ENCODE data around the gene SPACA9.

The SPACA9 gene

DNA sequence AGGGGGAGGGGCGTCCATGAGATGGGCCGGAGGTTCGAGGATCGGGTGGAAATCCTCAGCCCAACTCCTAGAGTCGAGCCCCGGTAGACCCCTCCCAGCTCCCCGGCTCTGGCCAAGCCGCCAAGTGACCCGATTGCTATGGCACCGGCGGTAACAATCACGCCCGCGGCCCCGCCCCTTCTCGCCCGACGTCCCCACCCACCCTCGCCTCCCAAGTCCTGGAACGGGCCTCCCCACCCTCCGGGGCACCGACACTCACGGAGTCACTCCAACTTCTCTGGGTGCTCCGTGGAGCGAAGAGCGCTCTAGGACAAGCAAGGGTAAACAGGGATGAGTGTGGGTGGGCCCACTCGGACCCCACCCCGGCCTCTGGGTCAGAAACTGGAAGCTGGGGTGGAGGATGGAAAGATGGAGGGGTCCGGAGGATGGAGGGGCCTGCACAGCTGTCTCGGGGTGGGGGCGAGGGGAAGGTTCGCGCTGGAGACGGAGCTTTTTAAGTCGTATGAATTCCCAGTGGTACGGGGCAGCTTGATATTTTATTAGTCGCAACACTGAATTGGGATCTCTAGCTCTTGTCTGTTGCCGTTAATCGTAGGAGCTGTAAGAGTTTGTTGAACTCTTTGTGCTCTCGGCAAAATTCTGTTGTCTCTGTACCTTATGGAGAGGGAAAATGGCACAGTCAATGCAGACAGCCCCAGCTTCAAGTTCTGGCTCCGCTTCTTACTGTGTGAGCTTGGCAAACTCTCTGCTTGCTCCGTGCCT, at the start of gene SPACA9:
Gene SPACA9 (plus strand): TSS at position 204 of the 762 bp plus-strand sequence. CDS start 5,050 bp downstream, outside the sequence.
- DNase-seq (ENCODE audit: insufficient read length, low spot score) (peak; percentile 57), FAIRE-seq (no peak)

DNA sequence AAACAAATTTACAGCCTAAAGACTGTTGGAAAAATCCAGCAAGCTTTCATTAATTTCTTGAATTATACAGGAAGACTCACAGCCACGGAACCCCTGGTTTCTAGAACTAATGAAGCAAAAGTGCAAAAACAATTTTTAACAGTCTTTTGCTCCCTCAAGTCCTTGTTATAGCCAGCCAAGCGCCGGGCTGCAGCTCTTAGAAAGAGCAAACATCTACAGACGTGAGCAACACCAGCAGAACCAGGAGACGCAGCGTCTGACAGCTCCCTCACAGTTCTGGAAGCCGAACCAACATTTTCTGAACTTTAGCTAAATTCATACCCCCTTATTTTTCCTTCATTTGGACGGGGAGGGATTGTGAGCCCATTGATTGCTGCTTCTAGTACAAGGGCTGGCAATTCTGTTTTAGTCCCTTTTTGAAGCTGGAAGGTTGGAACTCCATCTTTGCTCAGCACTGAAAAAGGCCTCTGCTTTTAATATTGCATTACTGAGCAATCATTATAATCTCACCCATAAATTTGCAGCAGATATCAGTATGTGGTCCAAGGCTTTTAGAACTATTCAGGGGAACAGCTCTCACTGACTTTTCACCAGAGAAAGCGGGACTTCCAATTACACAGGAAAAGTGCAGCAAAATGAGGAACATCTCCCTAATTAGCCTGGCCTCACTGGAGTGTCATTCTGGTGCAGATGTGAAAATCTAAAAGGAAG, 46.4 kb upstream of the SPACA9 start:
- FAIRE-seq, result no peak
- no peak for DNase-seq (ENCODE audit: insufficient read length, low spot score)

DNA sequence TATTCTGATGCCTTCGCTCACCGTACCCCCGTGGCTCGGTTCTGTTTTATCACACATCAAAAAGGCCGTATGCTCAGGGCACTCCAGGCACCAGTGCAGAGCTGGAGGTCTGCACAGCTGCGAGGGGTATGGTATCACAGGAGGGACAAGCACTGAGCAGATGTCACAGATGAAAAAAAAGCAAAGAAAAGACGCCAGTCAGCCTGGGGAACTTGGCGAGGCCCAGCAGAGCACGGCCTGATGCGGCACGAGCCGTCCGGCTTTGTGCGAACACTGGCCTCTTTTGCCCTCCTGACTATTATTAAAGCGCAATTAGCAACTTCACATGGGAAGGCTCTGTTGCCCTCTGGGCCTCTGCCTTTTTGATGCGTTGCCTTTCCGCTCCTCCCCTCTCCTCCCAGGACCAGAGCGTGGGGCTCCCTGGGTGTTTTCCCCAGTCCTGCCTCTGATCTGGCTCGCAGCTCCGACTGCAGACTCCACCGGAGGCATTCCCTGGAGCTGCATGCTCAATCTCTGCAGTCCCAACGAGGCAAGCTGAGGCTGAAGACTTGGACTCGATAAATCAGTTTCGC, 45.1 kb upstream of the SPACA9 start:
- FAIRE-seq (no peak), DNase-seq (ENCODE audit: insufficient read length, low spot score) (no peak)

DNA sequence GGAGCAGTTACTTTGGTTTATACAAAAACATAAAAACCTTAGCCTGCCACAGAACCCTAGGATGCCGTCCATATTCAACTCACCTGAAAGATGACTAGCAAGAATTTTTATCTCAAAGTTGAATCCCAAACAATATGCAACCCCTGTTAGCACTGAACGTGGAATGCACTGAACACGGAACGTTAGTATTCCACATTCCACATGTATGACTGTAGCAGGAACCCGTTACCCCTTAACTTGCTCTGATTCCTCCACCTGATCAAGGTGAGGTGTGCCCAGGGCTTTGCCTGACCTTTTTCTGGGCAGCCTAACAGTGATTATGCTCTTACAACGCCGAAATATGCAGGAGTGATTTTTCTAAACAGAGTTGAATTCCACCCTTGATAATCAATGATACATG, 44.4 kb upstream of the SPACA9 start:
- DNase-seq (ENCODE audit: insufficient read length, low spot score) (no peak), FAIRE-seq (no peak)

DNA sequence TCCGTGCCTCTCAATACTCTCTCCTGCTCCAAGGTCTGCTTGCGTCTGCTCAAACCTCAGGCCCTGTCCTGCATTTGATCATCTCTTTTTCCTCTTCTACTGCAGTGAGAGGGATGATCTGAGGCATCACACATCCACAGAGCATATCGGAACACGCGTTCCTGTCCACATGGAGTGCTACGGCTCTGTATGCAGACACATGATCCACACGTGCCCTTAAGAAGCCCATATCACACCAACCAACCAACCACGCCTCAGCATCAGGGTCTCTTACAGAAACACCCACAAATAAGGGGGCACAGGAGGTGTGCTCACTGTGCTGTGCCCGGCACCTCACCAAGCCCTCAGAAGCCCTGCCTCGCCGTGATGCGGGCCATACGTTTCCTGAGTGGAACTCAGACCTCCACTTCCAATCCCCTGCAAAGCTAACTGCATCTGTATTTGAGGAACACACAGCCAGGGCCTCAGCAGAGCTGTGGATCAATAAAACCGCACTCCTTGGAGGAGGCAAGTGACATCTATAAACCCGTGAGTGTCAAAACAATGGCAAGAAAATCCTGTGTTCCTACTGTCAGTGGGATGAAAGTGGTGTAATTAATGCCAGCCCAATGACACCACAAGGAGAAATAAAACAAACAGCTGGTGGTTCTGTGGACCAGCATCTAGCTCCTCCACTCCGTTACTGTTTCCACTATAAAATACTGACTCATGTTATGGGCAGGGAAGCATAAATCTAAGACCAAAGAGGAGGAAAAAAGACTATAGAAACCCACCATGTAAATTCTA, 41.0 kb upstream of the SPACA9 start:
- no peak for FAIRE-seq
- DNase-seq (ENCODE audit: insufficient read length, low spot score), result no peak

DNA sequence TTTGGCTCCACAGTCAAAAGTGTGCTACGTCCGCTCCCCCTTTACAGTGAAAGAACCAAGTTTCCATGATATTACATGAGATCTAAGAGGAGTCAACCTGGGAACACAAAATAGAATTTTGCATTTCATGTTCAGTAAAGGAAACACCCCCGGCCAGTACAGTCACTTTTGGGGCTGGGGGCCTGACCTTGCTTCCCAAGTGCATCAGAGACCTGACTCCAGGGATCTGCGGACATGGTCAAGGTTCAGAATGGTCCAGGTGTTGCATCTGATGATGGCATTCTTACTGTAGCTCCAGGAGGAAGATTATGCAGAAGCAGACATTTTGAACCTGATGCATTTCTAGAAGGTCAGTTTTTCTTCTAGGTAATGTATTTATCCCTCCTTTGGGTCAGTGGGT, 40.4 kb upstream of the SPACA9 start:
- DNase-seq (ENCODE audit: insufficient read length, low spot score) (no peak), FAIRE-seq (no peak)

DNA sequence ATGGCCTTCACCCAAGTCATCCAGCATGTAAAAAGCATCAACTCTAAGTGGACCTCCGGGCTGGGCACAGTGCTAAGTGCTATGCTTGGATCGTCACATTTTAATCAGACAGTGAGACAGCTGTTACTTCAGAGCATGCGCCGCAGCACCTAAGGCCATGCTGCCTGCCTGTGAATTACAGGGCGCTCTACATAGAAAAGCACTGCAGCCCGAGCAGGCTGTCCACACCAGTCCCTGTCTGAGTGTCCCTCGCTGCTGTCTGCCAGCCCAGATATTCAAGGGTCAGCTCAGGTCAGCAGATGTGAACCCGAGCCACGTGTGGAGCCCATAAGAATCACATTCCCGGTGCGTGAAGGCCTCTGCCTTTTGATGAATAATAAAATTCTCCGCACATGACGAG, 37.7 kb upstream of the SPACA9 start:
- DNase-seq (ENCODE audit: insufficient read length, low spot score), result no peak
- no peak for FAIRE-seq

DNA sequence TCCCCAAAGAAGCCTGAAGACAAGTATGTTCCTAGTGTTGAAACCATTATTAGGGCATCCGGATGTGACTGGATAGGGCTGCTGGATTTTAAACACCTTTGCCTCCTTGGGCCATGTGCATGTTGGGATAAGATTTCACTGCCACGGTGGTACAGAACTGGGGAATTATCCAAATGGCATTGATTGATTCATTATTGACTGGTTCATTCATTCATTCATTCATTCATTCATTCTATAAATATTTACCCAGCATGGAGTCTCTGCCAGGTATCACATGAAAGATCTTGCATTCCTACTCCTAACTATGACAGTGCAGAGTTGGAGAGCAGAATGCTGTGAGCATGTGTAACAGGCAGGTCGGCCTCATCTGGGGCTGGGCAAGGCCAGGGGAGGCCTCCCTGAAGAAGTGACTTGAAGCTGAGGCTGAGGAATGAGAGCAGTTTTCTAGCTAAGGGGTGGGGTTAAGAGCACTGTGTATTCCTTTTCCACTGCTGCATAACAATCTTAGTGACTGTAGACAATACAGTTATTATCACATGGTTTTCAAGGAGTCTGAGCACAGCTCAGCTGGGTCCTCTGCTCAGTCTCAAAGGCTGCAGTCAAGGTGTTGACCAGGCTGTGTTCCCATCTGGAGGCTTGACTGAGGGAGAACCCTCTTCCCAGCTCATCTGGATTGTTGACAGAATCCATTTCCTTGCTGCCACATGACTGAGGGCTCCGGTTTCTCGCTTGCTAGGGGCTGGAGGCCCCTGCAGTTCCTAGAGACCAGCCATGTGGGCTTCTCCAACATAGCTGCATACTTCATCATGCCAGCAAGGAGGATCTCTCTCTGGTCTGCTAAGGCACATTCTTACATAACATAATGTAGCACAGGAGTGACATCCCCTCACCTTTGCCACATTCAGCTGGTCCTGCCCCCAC, 36.3 kb upstream of the SPACA9 start:
- FAIRE-seq, result no peak
- DNase-seq (ENCODE audit: insufficient read length, low spot score), result no peak

DNA sequence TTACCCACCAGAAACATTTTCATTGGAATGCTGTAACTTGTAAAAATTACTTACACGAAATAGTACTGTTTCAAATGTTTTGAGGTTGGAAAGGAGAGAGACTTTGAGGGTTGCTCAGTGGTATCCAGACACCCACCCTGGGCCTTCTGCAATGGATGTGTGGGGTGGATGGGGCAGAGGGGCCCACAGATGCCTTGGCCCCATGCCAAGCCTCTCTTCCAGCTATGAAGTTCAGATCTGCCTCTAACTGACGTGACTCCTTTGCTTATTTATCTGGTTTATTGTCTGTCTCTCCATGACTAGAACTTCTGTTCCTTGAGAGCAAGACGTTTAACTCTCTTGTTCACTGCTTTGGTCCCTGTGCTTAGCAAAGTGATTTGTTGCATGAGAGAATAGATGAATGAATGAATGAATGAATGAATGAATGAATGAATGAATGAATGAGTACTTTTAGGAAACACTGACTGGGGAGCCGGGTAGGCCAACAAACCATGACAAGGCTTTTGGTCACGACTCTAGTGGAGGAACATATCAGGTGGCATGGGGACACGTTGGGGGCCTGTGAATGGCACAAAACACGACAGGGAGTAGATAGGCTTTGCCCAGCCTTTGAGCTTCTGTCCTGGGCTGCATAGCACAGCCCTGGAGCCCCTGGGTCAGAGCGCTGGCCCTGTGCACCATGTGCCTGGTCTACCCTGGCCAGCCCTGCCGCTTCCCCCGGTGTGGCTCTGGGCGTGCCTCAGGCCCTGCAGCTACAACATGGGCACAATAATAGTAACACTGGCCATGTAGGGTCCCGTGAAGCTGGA, 32.4 kb upstream of the SPACA9 start:
- FAIRE-seq (no peak), DNase-seq (ENCODE audit: insufficient read length, low spot score) (no peak)

DNA sequence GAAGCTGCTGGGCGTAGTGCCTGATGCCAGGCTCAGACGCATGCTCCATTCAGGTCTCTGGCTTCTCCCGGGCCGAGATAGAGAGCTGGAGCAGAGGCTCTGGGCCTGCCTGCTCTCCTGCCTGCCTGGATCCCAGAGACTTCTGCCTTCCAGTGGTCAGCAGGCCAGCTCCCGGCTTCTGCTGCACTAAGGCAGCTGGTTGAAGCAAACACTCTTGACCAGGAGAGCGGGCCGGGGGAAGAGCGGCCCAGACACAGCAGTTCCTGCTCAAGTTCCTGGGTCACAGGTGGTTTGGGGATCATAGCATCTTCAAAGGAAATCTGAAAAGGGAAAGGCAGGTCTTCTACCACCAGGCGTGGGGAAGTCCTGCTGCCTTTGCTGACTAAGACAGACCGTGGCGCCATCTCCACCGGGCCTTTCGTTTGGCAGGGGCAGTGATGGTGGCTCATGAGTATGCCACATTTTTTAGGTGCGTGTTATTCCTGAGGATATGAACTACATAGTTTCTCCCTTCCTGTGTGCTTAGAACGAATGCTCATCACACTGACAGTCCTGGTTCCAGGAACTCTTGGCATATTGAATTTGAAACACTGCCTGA, 31.7 kb upstream of the SPACA9 start:
- FAIRE-seq (no peak), DNase-seq (ENCODE audit: insufficient read length, low spot score) (no peak)

DNA sequence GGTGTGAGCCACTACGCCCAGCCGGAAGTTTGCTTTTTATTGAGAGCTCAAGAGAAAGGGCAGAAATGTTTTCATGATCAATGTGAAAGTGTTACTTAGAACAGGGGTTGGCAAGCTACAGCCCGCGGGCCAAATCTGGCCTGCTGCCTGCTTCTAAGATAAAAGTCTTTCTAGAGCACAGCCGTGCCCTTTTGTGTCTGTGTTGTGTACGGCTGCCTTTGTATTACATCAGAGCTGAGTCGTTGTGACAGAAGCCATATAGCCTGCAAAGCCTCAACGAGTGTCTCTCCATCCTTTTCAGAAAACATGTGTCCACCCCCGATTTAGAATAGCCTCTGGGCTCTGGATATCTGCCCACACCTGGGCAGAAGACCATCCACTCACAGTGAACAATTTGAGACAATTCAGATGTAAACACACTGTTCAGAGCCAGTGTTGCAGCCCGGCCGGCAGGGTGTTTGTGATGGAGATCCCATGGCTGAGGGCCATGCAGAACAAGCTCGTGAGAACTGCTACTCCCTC, 29.5 kb upstream of the SPACA9 start:
- DNase-seq (ENCODE audit: insufficient read length, low spot score) (no peak), FAIRE-seq (no peak)

DNA sequence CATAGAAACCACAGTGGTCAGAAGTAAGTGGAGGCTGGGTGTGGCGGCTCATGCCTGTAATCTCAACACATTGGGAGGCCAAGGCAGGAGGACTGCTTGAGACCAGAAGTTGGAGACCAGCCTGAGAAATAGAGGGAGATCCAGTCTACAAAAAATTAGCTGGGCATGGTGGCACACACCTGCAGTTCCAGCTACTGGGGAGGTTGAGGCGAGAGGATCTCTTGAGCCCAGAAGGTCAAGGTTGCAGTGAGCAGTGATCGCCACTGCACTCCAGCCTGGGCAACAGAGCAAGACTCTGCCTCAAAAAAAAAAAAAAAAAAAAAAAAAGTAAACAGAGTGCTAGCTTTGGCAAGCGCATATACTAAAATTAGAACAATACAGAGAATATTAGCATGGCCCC, 25.2 kb upstream of the SPACA9 start:
- DNase-seq (ENCODE audit: insufficient read length, low spot score) (no peak), FAIRE-seq (no peak)

DNA sequence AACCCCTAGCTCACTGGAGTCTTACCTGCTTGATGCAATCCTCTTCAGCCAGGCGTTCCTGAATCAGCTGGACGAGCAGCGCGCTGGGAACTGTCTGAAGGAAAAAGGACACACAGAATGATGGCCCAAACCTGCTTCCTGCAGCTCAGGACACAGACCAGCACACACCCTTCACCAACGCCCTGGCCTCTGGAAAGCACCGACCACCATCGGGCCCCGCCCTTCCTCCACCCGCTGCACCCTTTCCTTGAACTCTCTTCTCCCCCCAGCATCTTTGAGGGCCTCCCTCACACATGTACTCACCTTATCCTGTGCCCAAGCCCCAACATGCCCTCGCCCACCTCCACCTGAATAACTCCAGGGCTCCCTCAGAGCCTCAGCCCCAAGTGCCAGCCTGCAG, 23.9 kb upstream of the SPACA9 start:
- DNase-seq (ENCODE audit: insufficient read length, low spot score) (no peak), FAIRE-seq (no peak)

DNA sequence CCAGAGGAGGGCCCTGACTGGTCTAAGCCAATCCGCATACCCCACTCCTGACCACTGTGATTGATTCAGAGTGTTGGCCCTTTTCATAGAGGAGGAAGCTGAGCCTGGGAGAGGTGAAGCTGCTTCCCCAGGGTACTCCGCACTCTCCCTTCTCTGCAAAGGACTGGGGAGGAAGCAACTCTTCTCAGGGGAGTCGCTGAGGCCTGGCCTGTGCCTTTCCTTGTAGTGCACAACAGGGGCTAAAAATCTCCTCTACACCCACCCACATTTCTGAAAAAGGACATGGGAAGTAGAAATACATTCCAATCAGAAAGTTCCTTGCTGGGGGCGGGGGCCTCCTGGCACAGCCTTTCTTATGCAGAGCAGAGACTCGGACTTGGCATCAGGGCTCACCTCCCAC, 22.8 kb upstream of the SPACA9 start:
- DNase-seq (ENCODE audit: insufficient read length, low spot score) (no peak), FAIRE-seq (no peak)

DNA sequence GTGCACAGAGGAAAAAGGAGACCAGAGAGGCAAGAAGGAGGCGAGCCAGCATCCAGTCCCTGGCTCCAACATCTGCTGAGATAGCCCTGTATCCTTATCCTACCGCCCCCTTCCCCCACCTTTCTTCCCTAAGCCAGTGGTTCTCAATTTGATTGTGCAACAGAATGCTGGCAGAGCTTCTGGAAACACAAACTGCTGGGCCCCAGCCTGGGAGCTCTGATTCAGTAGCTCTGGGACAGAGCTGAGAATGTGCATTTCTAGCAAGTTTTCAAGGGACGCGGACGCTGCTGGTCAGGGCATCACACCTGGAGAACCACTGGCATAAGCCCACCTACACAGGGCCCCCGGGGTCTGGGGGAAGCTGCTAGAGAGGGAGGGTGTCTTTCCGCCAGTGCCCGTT, 21.7 kb upstream of the SPACA9 start:
- FAIRE-seq (no peak), DNase-seq (ENCODE audit: insufficient read length, low spot score) (no peak)

DNA sequence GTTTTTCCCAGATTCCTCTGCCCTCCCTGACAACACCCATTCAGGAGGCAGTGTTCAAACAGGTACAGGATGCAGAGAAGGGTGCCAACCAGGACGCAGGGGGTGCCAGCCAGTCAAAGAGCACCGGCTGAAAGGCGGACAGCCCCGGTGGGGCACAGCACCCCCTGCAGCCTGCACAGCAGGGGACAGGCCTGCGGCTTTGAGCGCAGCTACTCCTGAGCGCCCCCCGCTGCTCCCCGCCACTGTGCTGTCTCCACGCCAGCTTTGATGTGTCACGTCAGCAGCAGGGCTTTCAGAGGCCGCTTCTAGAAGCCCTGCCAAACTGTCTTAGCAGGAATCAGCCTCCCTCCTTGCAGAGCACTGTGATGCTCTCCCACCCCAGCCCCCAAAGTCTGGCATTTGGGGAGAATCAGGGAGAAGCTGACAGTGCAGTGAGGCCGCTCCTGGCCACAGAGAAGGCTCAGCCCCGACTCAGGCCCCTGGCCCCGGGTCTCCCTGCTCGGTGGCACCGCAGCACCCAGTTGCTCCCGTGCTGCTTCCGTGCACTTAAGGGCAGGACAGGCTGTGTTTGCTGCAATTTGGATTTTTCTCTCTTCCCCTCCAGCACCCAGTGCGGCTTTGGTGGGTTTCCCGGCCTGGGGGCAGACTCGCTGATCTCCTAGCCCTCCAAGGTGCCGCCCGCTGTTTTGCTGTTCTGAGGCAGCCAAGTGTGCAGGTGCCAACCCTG, 20.9 kb upstream of the SPACA9 start:
- FAIRE-seq (no peak), DNase-seq (ENCODE audit: insufficient read length, low spot score) (no peak)

DNA sequence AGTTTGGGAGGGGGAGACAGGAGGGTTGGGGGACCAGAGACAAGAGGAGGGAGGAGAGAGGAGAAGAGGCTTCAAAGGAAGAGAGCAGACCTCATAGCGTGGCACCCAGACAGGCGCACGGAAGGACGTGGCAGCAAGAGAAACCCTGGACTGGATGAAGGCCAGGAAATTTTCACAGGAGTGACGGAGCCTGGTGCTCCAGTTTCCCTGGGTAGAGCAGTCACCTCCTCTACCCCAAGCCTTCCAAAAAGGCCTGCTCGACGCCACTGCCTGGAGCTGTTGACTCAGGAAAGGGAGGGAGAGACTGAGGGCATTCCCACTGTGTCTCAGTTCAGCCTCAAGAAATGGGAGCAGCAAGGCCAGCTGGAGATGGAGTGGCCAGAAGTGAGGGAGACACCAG, 19.9 kb upstream of the SPACA9 start:
- FAIRE-seq, result no peak
- DNase-seq (ENCODE audit: insufficient read length, low spot score), result no peak

DNA sequence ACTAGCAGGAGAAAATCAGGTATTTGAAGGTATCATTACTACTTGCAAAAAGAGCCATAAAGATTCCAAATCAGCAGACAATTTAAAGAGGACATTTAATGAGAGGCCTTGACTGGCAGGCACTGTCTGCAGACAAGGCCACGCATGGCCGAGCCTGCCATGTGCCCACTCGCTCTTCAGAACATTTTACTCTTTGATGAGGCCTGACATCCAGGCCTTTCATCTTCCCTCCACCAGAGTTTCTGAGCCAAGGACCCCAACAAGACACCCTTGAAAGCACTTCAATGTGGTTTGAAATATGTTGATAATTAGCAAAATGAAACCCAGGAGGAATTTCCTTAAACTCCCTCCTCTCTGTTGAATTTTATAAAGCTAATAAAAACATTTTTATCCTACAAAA, 17.0 kb upstream of the SPACA9 start:
- FAIRE-seq (no peak), DNase-seq (ENCODE audit: insufficient read length, low spot score) (no peak)

Measured in HTR-8/SVneo (cell line).